ENCODE data around the gene IL10RB.

The IL10RB gene

DNA sequence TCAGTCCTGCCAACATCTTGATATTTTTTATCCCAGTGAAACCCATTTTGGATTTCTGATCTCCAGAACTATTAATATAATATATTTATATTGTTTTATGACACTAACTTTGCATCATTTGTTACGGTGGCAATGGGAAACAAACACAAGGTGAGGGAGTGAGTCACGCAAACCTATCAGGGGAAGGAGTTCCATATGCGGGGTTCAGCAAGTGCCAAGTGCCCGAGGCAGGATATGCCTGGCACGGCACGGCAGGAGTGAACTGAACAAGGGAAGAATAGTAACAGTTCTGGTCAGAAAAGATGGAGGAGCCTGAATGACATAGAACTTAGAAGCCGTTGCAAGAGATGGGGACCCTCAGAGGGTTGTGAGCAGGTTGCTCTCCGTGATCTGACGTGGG, 7.7 kb upstream of the IL10RB start:
- Histone ChIP-seq H3K27me3 (replicated peaks) (no peaks in the 10 kb centered on the region), H3K36me3 (replicated peaks) (peaks cover 10% of the 10 kb centered on the region), H3K27ac (no peak overlapping the region), H3K4me3 (ENCODE audit: low read depth, low read length) (no peak overlapping the region)
- no peak for DNase-seq
- TF ChIP-seq CTCF (IDR thresholded peaks at IDR 0.05; ENCODE audit: low read depth, low read length, missing control alignments): no peak
- in situ Hi-C loops (cut with HindIII; ENCODE audit: low pct_ligation_motif_present, low sequenced_read_pairs): no loop called here

GRCh38 chr21:33259428-33259827, 6.7 kb upstream of the IL10RB start:
- Histone ChIP-seq H3K4me3 (ENCODE audit: low read depth, low read length) (no peak overlapping the region), H3K27ac (no peak overlapping the region), H3K36me3 (replicated peaks) (peaks cover 10% of the 10 kb centered on the region), H3K27me3 (replicated peaks) (no peaks in the 10 kb centered on the region)
- in situ Hi-C loops (cut with HindIII; ENCODE audit: low pct_ligation_motif_present, low sequenced_read_pairs): no loop called here
- no peak for TF ChIP-seq CTCF (IDR thresholded peaks at IDR 0.05; ENCODE audit: low read depth, low read length, missing control alignments)
- DNase-seq: no peak

- TF ChIP-seq CTCF (IDR thresholded peaks at IDR 0.05; ENCODE audit: low read depth, low read length, missing control alignments): no peak
- H3K27ac ChIP-seq: no peak overlapping the region
- H3K27me3 ChIP-seq (replicated peaks): no peaks in the 10 kb centered on the region
- DNase-seq: no peak
- in situ Hi-C loops (cut with HindIII; ENCODE audit: low pct_ligation_motif_present, low sequenced_read_pairs): no loop called here
- no peak overlapping the region for H3K4me3 ChIP-seq (ENCODE audit: low read depth, low read length)
- peaks cover 10% of the 10 kb centered on the region for H3K36me3 ChIP-seq (replicated peaks)
Observed at GRCh38 chr21:33259995-33260394, 6.2 kb upstream of the IL10RB start.

GRCh38 chr21:33261635-33262034, 4.5 kb upstream of the IL10RB start:
- H3K27me3 ChIP-seq (replicated peaks): no peaks in the 10 kb centered on the region
- in situ Hi-C loops (cut with HindIII; ENCODE audit: low pct_ligation_motif_present, low sequenced_read_pairs): no loop called here
- no peak overlapping the region for H3K27ac ChIP-seq
- DNase-seq: peak; percentile 62
- peaks cover 8% of the 10 kb centered on the region for H3K36me3 ChIP-seq (replicated peaks)
- H3K4me3 ChIP-seq (ENCODE audit: low read depth, low read length): no peak overlapping the region
- TF ChIP-seq CTCF (IDR thresholded peaks at IDR 0.05; ENCODE audit: low read depth, low read length, missing control alignments): no peak

DNA sequence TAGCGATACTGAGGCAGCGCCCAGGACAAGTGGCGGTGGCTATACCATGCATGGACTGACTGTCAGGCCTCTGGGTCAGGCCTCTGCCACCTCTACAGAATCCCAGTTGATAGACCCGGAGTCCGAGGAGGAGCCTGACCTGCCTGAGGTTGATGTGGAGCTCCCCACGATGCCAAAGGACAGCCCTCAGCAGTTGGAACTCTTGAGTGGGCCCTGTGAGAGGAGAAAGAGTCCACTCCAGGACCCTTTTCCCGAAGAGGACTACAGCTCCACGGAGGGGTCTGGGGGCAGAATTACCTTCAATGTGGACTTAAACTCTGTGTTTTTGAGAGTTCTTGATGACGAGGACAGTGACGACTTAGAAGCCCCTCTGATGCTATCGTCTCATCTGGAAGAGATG, 3.2 kb upstream of the IL10RB start:
- in situ Hi-C loops (cut with HindIII; ENCODE audit: low pct_ligation_motif_present, low sequenced_read_pairs): no loop called here
- TF ChIP-seq CTCF (IDR thresholded peaks at IDR 0.05; ENCODE audit: low read depth, low read length, missing control alignments): no peak

GRCh38 chr21:33264561-33264960, 1.6 kb upstream of the IL10RB start:
- Histone ChIP-seq H3K36me3 (replicated peaks) (peaks cover 5% of the 10 kb centered on the region), H3K27ac (no peak overlapping the region), H3K4me3 (ENCODE audit: low read depth, low read length) (no peak overlapping the region), H3K27me3 (replicated peaks) (no peaks in the 10 kb centered on the region)
- no peak for DNase-seq
- in situ Hi-C loops (cut with HindIII; ENCODE audit: low pct_ligation_motif_present, low sequenced_read_pairs): no loop called here
- TF ChIP-seq CTCF (IDR thresholded peaks at IDR 0.05; ENCODE audit: low read depth, low read length, missing control alignments): no peak

More for the DNA sequence above, 3.2 kb upstream of the IL10RB start:
- Histone ChIP-seq H3K4me3 (ENCODE audit: low read depth, low read length) (no peak overlapping the region), H3K36me3 (replicated peaks) (peaks cover 8% of the 10 kb centered on the region), H3K27ac (no peak overlapping the region), H3K27me3 (replicated peaks) (no peaks in the 10 kb centered on the region)
- DNase-seq: no peak

All from brain microvascular endothelial cell (primary cell).